ENCODE data around the gene CARD14.
"Not testable (repeated sequence)": the region's sequence is repeated elsewhere in the genome, so short reads cannot be mapped to it uniquely, and the experiment has no call there.

Gene CARD14

DNA sequence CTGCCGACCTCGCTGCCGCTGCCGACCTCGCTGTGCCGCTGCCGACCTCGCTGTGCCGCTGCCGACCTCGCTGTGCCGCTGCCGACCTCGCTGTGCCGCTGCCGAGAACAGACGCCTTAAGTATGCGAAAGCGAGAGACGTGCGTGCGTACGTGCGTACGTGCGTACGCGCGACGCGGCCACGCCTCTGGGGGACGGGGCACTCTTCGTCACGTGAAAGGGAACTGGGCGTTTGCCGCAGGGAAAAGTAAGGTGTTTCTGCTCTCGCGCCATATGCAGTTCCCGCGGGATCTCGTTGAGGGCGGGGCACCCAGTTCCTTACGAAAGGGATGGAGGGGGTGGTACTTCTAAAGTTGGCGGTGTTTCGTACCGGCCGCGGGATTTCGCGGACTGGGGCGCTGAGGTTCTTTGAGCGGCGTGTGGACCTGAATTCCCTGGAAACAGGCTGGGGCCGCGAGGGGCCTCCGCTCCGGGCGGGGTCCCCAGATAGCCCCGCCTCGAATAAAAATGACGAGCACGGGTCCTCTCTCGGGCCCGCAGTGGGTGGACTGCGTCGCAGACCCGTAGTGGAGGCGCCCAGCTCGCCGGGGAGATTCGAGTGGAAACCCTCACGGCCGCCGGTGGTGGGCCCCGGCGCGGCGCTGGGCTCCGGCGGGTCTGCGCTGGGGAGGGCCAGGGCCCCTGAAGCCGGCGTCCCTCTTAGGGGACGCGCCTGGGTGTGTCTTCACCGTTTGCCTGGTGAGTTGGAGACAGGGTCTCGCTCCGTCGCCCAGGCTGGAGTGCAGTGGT, 22.6 kb upstream of the CARD14 start, which contains the start of gene EIF4A3:
Gene EIF4A3, minus strand, starts transcription at position 94 of the 788 bp plus-strand sequence. CDS start 167 bp downstream, outside the sequence.
- H3K4me3 ChIP-seq (ENCODE audit: low read depth, low read length): peak within 1 kb of the TSS; percentile 95

- H3K4me3 ChIP-seq (ENCODE audit: low read depth, low read length): no peak overlapping the region
Measured at GRCh38 chr17:80151333-80151732, 18.5 kb upstream of the CARD14 start.

- no peak overlapping the region for H3K4me3 ChIP-seq (ENCODE audit: low read depth, low read length)
Measured at GRCh38 chr17:80152081-80152702, 17.6 kb upstream of the CARD14 start.

- no peak overlapping the region for H3K4me3 ChIP-seq (ENCODE audit: low read depth, low read length)
Measured at GRCh38 chr17:80153004-80153403, 16.8 kb upstream of the CARD14 start.

GRCh38 chr17:80154166-80154565, 15.7 kb upstream of the CARD14 start:
- no peak overlapping the region for H3K4me3 ChIP-seq (ENCODE audit: low read depth, low read length)

DNA sequence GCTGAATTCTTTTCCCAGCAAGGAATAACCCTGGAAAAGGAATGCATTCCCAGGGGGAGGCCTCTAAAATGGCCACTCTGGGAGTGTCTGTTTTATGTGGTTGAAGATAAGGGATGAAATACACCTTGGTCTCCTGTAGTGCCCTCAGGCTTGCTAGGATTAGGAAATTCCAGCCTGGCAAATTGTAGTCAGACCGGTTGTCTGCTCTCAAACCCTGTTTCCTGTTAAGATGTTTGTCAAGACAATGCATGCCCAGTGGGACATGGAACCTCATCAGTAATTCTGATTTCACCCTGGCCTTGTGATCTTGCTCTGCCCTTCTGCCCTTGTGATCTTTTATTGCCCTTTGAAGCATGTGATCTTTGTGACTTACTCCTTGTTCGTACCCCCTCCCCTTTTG, 14.2 kb upstream of the CARD14 start:
- H3K4me3 ChIP-seq (ENCODE audit: low read depth, low read length): not testable (repeated sequence)

DNA sequence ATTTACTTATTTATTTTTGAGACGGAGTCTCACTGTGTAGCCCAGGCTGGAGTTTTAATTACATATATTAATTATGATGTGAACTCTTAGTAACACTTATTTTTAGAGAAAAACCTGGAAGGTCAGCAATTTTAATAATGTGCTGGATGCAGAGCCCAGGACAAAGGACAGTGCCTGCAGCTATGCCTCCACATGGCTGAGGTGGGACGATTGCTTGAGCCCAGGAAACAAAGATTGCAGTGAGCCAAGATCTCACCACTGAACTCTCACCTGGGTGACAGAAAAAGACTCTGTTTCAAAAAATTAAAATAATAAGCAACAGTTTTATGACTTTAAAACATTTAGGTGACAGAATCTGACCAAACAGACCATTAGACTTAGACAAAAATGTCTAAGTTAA, 11.0 kb upstream of the CARD14 start:
- H3K4me3 ChIP-seq (ENCODE audit: low read depth, low read length): no peak overlapping the region

DNA sequence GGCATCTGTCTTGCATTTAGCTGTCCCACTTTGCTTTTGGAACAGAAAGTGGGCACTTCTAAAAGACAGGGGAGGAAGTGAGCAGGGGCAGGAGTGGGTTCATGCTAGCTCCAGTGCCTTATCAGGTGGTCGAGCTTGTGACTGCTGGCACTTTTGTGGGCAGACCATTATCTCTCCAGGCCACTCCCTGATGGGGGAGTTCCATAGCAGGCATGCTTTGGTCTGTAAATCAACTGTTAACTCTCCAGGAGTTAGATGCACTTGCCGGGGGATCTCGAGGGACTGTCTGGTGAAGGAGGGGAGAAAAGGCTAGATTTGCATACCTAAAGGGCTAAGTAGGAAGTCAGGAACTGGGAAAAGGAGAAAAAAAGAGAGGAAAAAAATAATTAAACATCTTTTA, 9.3 kb upstream of the CARD14 start:
- H3K4me3 ChIP-seq (ENCODE audit: low read depth, low read length): no peak overlapping the region

DNA sequence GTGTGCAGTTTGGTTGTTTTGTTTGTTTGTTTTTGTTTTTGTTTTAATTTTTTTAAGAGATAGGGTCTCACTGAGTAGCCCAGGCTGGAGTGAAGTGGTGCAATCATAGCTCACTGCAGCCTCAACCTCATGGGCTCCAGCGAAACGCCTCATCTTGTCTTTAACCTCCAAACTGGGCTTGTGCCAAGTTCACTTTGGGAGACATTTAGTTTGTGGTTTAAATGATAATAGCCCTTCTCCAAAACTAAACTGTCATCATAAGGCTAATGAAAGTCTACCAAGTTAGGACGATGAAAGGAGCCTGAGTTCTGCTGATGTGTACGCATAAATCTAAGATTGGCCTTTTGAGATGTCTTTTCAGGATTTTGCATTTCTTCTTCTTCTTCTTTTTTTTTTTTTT, 6.5 kb upstream of the CARD14 start:
- H3K4me3 ChIP-seq (ENCODE audit: low read depth, low read length): no peak overlapping the region

DNA sequence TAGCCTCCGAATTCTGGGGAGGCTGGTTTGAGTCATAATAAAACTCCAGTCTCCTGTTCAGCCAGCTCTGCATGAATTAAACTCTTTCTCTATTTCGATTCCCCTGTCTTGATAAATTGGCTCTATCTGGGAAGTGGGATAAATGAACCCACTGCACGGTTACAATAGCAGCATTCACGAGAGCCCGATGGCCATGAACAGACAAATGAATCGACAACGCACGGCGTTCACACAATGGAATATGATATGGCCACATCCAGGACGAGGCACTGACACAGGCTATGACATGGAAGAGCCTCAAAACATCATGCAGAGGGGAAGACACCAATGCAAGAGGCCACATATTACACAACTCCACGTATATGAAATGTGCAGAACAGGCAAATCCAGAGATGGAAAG, 5.6 kb upstream of the CARD14 start:
- no peak overlapping the region for H3K4me3 ChIP-seq (ENCODE audit: low read depth, low read length)

DNA sequence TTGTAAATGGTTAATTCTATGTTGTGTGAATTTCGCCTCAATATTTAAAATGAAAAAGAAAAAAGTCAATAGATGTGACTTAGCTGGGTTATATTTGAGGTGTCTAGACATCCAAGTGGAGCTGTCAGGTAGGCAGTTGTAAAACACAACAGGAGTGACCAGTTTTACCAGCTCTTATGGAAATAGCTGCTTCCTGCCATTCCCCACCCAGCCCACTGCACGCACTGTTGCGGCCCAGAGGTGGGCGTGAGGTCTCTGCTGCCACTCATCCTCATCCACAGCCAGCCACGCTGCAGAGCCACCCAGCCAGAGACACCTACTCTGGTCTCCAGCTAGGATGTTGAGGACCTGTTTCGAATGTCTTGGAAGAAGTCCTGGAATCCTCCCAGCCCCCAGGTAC, 3.4 kb upstream of the CARD14 start:
- H3K4me3 ChIP-seq (ENCODE audit: low read depth, low read length): no peak overlapping the region

GRCh38 chr17:80168371-80168770, 1.5 kb upstream of the CARD14 start:
- no peak overlapping the region for H3K4me3 ChIP-seq (ENCODE audit: low read depth, low read length)

DNA sequence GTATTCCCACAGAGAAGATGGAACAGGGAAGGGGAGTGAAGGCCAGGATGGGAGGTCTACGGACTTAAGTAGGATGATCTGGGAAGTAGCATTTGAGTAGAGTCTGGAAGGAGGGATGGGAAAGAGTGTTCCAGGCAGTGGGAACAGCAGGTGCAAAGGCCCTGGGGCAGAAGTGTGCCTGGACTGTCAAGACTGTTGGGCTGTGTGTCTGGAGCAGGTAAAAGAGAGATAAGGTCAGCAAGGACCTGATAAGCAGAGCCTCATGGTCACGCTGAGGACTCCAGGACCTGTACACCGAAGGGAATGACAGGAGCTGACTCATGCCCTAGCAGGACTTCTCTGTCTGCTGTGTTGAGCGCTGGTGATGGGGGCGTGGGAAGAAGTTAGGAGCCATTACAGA, 723 bp upstream of the CARD14 start:
- no peak overlapping the region for H3K4me3 ChIP-seq (ENCODE audit: low read depth, low read length)

- no peak overlapping the region for H3K4me3 ChIP-seq (ENCODE audit: low read depth, low read length)
Measured at GRCh38 chr17:80171681-80172080, 1.9 kb downstream of the CARD14 start.

- no peak overlapping the region for H3K4me3 ChIP-seq (ENCODE audit: low read depth, low read length)
Measured at GRCh38 chr17:80173126-80173525, 3.3 kb downstream of the CARD14 start.

GRCh38 chr17:80173916-80174315, 4.1 kb downstream of the CARD14 start:
- H3K4me3 ChIP-seq (ENCODE audit: low read depth, low read length): no peak overlapping the region

GRCh38 chr17:80176757-80177156, 6.9 kb downstream of the CARD14 start:
- H3K4me3 ChIP-seq (ENCODE audit: low read depth, low read length): no peak overlapping the region

- H3K4me3 ChIP-seq (ENCODE audit: low read depth, low read length): no peak overlapping the region
Measured at GRCh38 chr17:80177986-80178595, 8.3 kb downstream of the CARD14 start.

DNA sequence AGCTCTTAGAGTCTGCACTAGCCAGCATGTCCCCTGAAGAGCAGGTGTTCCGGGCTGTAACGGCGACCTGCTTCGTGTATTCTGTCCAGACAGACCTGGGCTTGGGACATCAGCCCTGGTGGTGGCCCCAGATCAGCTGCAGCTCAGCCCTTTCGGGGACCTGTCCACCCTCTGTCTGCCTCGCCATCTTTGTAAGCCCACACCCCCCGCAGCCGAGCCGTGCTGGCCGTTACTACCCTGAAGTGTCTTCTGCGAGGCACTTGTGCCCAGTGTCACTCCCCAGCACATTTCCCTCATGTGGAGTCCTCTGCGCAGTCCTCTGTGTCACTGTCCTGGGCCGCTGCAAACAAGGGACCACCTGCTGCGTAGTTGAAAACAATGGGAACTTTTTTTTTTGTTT, 10.4 kb downstream of the CARD14 start:
- no peak overlapping the region for H3K4me3 ChIP-seq (ENCODE audit: low read depth, low read length)

DNA sequence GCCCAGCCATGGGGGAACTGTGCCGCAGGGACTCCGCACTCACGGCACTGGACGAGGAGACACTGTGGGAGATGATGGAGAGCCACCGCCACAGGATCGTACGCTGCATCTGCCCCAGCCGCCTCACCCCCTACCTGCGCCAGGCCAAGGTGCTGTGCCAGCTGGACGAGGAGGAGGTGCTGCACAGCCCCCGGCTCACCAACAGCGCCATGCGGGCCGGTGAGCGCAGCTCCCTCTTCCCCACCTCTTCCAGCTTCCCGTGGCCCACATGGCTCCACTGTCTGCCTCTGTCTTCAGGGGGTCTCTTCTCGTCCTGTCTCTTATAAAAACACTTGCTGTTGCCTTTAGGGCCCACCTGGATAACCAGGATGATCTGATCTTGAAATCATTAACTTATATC, 11.6 kb downstream of the CARD14 start:
- H3K4me3 ChIP-seq (ENCODE audit: low read depth, low read length): no peak overlapping the region

GRCh38 chr17:80182118-80182844, 12.5 kb downstream of the CARD14 start:
- no peak overlapping the region for H3K4me3 ChIP-seq (ENCODE audit: low read depth, low read length)

- H3K4me3 ChIP-seq (ENCODE audit: low read depth, low read length): no peak overlapping the region
Measured at GRCh38 chr17:80182845-80183223, 13.0 kb downstream of the CARD14 start.
